GM12875 (cell line): Measurements from ENCODE around the gene PLA2G2D.

Source experiments
- H3K4me3 ChIP-seq: one replicate; pipeline ENCODE4 v1.5.1; 2011; ENCODE audit warnings: low read depth, low read length, control low read depth
- CTCF ChIP-seq: IDR thresholded peaks from 2 replicates; pipeline ENCODE4 v1.5.1; 2011; ENCODE audit warnings: low read depth, mild to moderate bottlenecking, control low read depth, inconsistent platforms, low read length, moderate library complexity, borderline replicate concordance; ENCODE audit not compliant: insufficient read depth

The PLA2G2D gene

GRCh38 chr1:20150326-20150705 is 31.0 kb upstream of the PLA2G2D start:
- no peak overlapping the region for H3K4me3 ChIP-seq
- TF ChIP-seq CTCF, result no peak

- no peak for TF ChIP-seq CTCF
Observed at GRCh38 chr1:20149601-20150325, 30.4 kb upstream of the PLA2G2D start.

GRCh38 chr1:20148571-20149500 is 29.5 kb upstream of the PLA2G2D start:
- H3K4me3 ChIP-seq, result no peak overlapping the region
- no peak for TF ChIP-seq CTCF

More at GRCh38 chr1:20149601-20150325, 30.4 kb upstream of the PLA2G2D start:
- H3K4me3 ChIP-seq, result no peak overlapping the region

- no peak overlapping the region for H3K4me3 ChIP-seq
- TF ChIP-seq CTCF, result no peak
Observed at GRCh38 chr1:20147846-20148570, 28.7 kb upstream of the PLA2G2D start.

- TF ChIP-seq CTCF, result no peak
- no peak overlapping the region for H3K4me3 ChIP-seq
Observed at GRCh38 chr1:20143734-20144565, 24.6 kb upstream of the PLA2G2D start.

- TF ChIP-seq CTCF, result no peak
Observed at GRCh38 chr1:20143318-20143717, 24.0 kb upstream of the PLA2G2D start.

More at GRCh38 chr1:20143318-20143717, 24.0 kb upstream of the PLA2G2D start:
- H3K4me3 ChIP-seq, result no peak overlapping the region
